GM12878 (cell line): ENCODE measurements around the gene ZMYND11. TPM values are rescaled to one million over a fixed set of nuclear protein-coding genes. Genes with fewer than 3 reads are reported as not detected.

ENCODE experiments used
- ATAC-seq: fragments of 200-7000 bp; cut with Tn5 transposase; 3 replicates; pipeline ENCODE4 v1.9.1; 2020; ENCODE audit warnings: mild to moderate bottlenecking, moderate library complexity
- BruUV-seq: library from RNA; stranded (reverse); fragments of 400-500 nt; replicated peaks from 2 replicates; lab custom pipeline; 2021; lab: Mats Ljungman, UMichigan
- CTCF ChIA-PET: fragments of 300-600 bp; sonication (Branson Sonifier 250); formaldehyde crosslinking; extraction: SDS; loops from one replicate; lab custom pipeline; 2021; ENCODE audit warnings: inconsistent platforms; lab: Yijun Ruan, JAX
- POLR2A ChIA-PET: fragments of 350-600 bp; formaldehyde crosslinking; extraction: SDS; loops from one replicate; lab custom pipeline; 2021; ENCODE audit warnings: inconsistent platforms; lab: Charles Lee
- RAD21 ChIA-PET: fragments of 300-600 bp; sonication (Branson Sonifier 250); formaldehyde crosslinking; loops from one replicate; lab custom pipeline; 2023; ENCODE audit warnings: antibody characterized with exemption; ENCODE audit not compliant: unreplicated experiment; lab: Charles Lee
- SMC1A ChIA-PET: fragments of 300-600 bp; sonication (Branson Sonifier 250); formaldehyde crosslinking; loops from one replicate; lab custom pipeline; 2023; ENCODE audit not compliant: unreplicated experiment, uncharacterized antibody; lab: Charles Lee
- DNase-seq: peaks from one replicate; pipeline ENCODE4 v3.0.0-alpha.2; 2011; ENCODE audit warnings: low read depth, low spot score
- FAIRE-seq: peaks from 3 replicates; lab custom pipeline; 2011; peaks lifted over from hg19 to GRCh38; lab: Jason Lieb, UNC
- H2AFZ ChIP-seq: 2 replicates; pipeline ENCODE4 v1.6.0; 2011; ENCODE audit warnings: low read depth, low read length, control low read depth; ENCODE audit not compliant: control insufficient read depth
- H3K27ac ChIP-seq: 2 replicates; pipeline ENCODE4 v1.5.1; 2011; ENCODE audit warnings: control low read depth; ENCODE audit not compliant: control insufficient read depth, insufficient read depth
- H3K27me3 ChIP-seq, 2 experiments: replicated peaks in 1 of 2; 2 replicates each; pipeline versions ENCODE4 v1.6.0 to v1.6.1; 2011; ENCODE audit warnings: low read length in 1 of 2; ENCODE audit not compliant: control insufficient read depth in 2 of 2, insufficient read depth in 2 of 2
- H3K36me3 ChIP-seq, 2 experiments: 2 replicates each; pipeline ENCODE4 v1.5.1; 2011; ENCODE audit warnings: low read length in 1 of 2; ENCODE audit not compliant: control insufficient read depth in 2 of 2, insufficient read depth in 2 of 2
- H3K4me1 ChIP-seq: 2 replicates; pipeline ENCODE4 v1.6.1; 2011; ENCODE audit warnings: mild to moderate bottlenecking, low read length, moderate library complexity, mixed read lengths; ENCODE audit not compliant: control insufficient read depth, insufficient read depth
- H3K4me2 ChIP-seq: 2 replicates; pipeline ENCODE4 v1.6.0; 2011; ENCODE audit warnings: control low read depth; ENCODE audit not compliant: control insufficient read depth, insufficient read depth
- H3K4me3 ChIP-seq: fragments of 200-600 bp; sonication (generic); 2 replicates; pipeline ENCODE4 v1.5.1; 2016
- H3K79me2 ChIP-seq: 2 replicates; pipeline ENCODE4 v1.6.0; 2011; ENCODE audit warnings: low read length; ENCODE audit not compliant: control insufficient read depth, insufficient read depth
- H3K9ac ChIP-seq: 2 replicates; pipeline ENCODE4 v1.8.0; 2011; ENCODE audit warnings: low read length, control low read depth, mixed read lengths; ENCODE audit not compliant: control insufficient read depth, insufficient read depth
- H3K9me3 ChIP-seq: replicated peaks from 3 replicates; pipeline ENCODE4 v1.5.1; 2011; ENCODE audit warnings: mild to moderate bottlenecking, low read length; ENCODE audit not compliant: control insufficient read depth, insufficient read depth
- H4K20me1 ChIP-seq: 2 replicates; pipeline ENCODE4 v1.6.0; 2011; ENCODE audit not compliant: control insufficient read depth, insufficient read depth
- BHLHE40 ChIP-seq, 2 experiments: fragments of 450-650 bp in 1 of 2; IDR thresholded peaks; 2 replicates each; pipeline ENCODE4 v1.6.1; 2011 to 2017; ENCODE audit warnings: low read depth in 2 of 2, borderline replicate concordance in 1 of 2, improper control_type of control experiment in 1 of 2, low read length in 1 of 2, mild to moderate bottlenecking in 1 of 2
- CHD1 ChIP-seq: IDR thresholded peaks from 2 replicates; pipeline ENCODE4 v1.6.1; 2012; ENCODE audit warnings: low read depth, low read length, improper control_type of control experiment
- ETV6 ChIP-seq, 2 experiments: fragments of 450-650 bp in 1 of 2; IDR thresholded peaks in 1 of 2; conservative IDR thresholded peaks in 1 of 2; 2 replicates each; pipeline ENCODE4 v1.6.1; 2014; ENCODE audit warnings: antibody characterized with exemption in 1 of 2, borderline replicate concordance in 1 of 2, low read depth in 1 of 2, mild to moderate bottlenecking in 1 of 2, moderate library complexity in 1 of 2
- FOS ChIP-seq: IDR thresholded peaks from 3 replicates; pipeline ENCODE4 v1.6.1; 2011; ENCODE audit warnings: borderline replicate concordance; ENCODE audit not compliant: insufficient read length; ENCODE audit errors: extremely low read depth
- HDAC2 ChIP-seq: fragments of 200-600 bp; sonication (generic); IDR thresholded peaks from 2 replicates; pipeline ENCODE4 v1.6.1; 2017
- MYB ChIP-seq: fragments of 150-350 bp; IDR thresholded peaks from 2 replicates; pipeline ENCODE4 v1.6.1; 2014; ENCODE audit warnings: mild to moderate bottlenecking, low read depth, low read length, borderline replicate concordance
- NFYB ChIP-seq: IDR thresholded peaks from 2 replicates; pipeline ENCODE4 v1.6.1; 2011; ENCODE audit warnings: low read depth, mild to moderate bottlenecking, low read length, improper control_type of control experiment, moderate library complexity; ENCODE audit not compliant: insufficient read depth
- NR2F1 ChIP-seq: fragments of 450-650 bp; conservative IDR thresholded peaks from 2 replicates; pipeline ENCODE4 v1.6.1; 2017; ENCODE audit warnings: mild to moderate bottlenecking
- TCF7 ChIP-seq: IDR thresholded peaks from 2 replicates; pipeline ENCODE4 v1.6.1; 2014; ENCODE audit warnings: antibody characterized with exemption, borderline replicate concordance
- ZNF207 ChIP-seq: fragments of 450-650 bp; IDR thresholded peaks from 2 replicates; pipeline ENCODE4 v1.6.1; 2014; ENCODE audit warnings: antibody characterized with exemption, mild to moderate bottlenecking, borderline replicate concordance
- WGBS: methylation state at CpG from one replicate; pipeline ENCODE4 v1.1.6; 2016; ENCODE audit warnings: low lambda C conversion rate; ENCODE audit not compliant: insufficient replicate concordance, insufficient coverage; ENCODE audit errors: missing lambda C conversion rate; 5-methylcytosine and 5-hydroxymethylcytosine counted together
- in situ Hi-C: fragments of 300-500 bp; cut with MboI; formaldehyde crosslinking; loops from 9 replicates; pipeline ENCODE4 v1.14.3; 2018; ENCODE audit warnings: mixed read lengths
- intact Hi-C: fragments of 100-400 bp; cut with micrococcal nuclease; formaldehyde crosslinking; loops from one replicate; pipeline ENCODE4 v1.14.2; 2022; ENCODE audit not compliant: unreplicated experiment
- polyA plus RNA-seq, 11 experiments: library from polyadenylated mRNA; depleted of rRNA in 4 of 11; unstranded in 6 of 11; stranded (reverse) in 5 of 11; fragments of >200 nt; fragmentation: Nextera tagmentation in 4 of 11; fragmentation: Illumina TruSeq in 1 of 11; extraction: Ambion mirVana in 4 of 11; extraction: Trizol in 1 of 11; gene quantifications; 1 replicate in 1 of 11; 2 replicates in 10 of 11; pipeline versions ENCODE4 v1.2.1 to v1.2.3, GENCODE V29; 2011 to 2016; ENCODE audit warnings: inconsistent platforms in 2 of 11, missing spikeins in 2 of 11, low read depth in 1 of 11
- total RNA-seq, 4 experiments: library from RNA; depleted of rRNA in 3 of 4; stranded (reverse); fragments of >200 nt in 3 of 4; fragmentation: Illumina TruSeq in 1 of 4; extraction: Trizol in 1 of 4; gene quantifications; 2 replicates each; pipeline versions ENCODE4 v1.2.1 to v1.2.3, GENCODE V29; 2013 to 2021
- TF ChIP-seq, protein P1 (sequence below): fragments of 450-650 bp; IDR thresholded peaks from 2 replicates; pipeline ENCODE4 v1.6.1; 2016; ENCODE audit warnings: mild to moderate bottlenecking
- TF ChIP-seq, protein P2 (sequence below): fragments of 450-650 bp; formaldehyde crosslinking; IDR thresholded peaks from 2 replicates; pipeline ENCODE4 v1.4.0; 2020; ENCODE audit warnings: mild to moderate bottlenecking, moderate library complexity
- TF ChIP-seq, protein P3 (sequence below), 3 experiments: IDR thresholded peaks in 2 of 3; conservative IDR thresholded peaks in 1 of 3; 2 replicates each; pipeline ENCODE4 v1.5.1; 2011; ENCODE audit warnings: low read depth in 3 of 3, low read length in 3 of 3, mild to moderate bottlenecking in 3 of 3, control low read depth in 2 of 3, moderate library complexity in 2 of 3, inconsistent platforms in 1 of 3, mixed read lengths in 1 of 3; ENCODE audit not compliant: control insufficient read depth in 2 of 3, insufficient read depth in 1 of 3; ENCODE audit errors: extremely low read depth in 1 of 3

ZMYND11 gene
- total and polyA plus RNA-seq, 10 of the 15 experiments (the other 5 are each of a cell fraction or from before 2014, with no cell fraction given) = 3.3 to 24.4 (median 13.1) TPM

DNA sequence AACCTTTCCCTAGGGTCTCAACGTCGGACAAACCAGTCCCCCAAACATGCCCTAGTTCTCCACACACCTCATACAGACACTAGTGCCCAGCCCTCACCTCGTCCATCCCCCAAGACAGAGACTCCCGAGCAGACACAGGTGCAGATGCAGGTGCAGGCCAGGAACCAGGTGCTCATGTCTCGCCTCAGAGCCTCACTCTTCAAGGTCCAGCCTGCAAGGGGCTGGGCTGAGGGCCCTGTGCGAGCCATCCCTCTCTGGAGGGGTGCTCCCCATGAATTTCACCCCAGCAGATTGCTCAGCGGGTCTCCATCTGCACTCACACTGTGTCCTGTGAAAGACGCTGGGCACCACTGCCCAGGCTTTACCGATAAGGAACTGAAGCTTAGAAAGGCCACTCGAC lies 49.2 kb upstream of the ZMYND11 start:
- no peak overlapping the region for H3K4me3 ChIP-seq
- no TSS peak for BruUV-seq

More for the DNA sequence above, 49.2 kb upstream of the ZMYND11 start:
- FAIRE-seq (no peak), DNase-seq (no peak), ATAC-seq (no peak)
- H3K4me1 ChIP-seq = no peaks in the 10 kb centered on the region
- TF ChIP-seq NFYB (no peak), MYB (no peak), FOS (no peak), BHLHE40 (IDR thresholded peaks at IDR 0.05; ENCODE audit: borderline replicate concordance in 1 of 2, low read depth in 2 of 2, low read length in 1 of 2) (no peak), ETV6 (conservative IDR thresholded peaks at IDR 0.05 in 1 of 2, IDR thresholded peaks at IDR 0.05 in 1 of 2; ENCODE audit: borderline replicate concordance in 1 of 2, low read depth in 1 of 2) (no peak), ZNF207 (no peak), CHD1 (no peak), TCF7 (no peak), NR2F1 (no peak), HDAC2 (no peak)
- TF ChIP-seq, protein P1, sequence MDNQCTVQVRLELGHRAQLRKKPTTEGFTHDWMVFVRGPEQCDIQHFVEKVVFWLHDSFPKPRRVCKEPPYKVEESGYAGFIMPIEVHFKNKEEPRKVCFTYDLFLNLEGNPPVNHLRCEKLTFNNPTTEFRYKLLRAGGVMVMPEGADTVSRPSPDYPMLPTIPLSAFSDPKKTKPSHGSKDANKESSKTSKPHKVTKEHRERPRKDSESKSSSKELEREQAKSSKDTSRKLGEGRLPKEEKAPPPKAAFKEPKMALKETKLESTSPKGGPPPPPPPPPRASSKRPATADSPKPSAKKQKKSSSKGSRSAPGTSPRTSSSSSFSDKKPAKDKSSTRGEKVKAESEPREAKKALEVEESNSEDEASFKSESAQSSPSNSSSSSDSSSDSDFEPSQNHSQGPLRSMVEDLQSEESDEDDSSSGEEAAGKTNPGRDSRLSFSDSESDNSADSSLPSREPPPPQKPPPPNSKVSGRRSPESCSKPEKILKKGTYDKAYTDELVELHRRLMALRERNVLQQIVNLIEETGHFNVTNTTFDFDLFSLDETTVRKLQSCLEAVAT = no peak
- TF ChIP-seq, protein P2, sequence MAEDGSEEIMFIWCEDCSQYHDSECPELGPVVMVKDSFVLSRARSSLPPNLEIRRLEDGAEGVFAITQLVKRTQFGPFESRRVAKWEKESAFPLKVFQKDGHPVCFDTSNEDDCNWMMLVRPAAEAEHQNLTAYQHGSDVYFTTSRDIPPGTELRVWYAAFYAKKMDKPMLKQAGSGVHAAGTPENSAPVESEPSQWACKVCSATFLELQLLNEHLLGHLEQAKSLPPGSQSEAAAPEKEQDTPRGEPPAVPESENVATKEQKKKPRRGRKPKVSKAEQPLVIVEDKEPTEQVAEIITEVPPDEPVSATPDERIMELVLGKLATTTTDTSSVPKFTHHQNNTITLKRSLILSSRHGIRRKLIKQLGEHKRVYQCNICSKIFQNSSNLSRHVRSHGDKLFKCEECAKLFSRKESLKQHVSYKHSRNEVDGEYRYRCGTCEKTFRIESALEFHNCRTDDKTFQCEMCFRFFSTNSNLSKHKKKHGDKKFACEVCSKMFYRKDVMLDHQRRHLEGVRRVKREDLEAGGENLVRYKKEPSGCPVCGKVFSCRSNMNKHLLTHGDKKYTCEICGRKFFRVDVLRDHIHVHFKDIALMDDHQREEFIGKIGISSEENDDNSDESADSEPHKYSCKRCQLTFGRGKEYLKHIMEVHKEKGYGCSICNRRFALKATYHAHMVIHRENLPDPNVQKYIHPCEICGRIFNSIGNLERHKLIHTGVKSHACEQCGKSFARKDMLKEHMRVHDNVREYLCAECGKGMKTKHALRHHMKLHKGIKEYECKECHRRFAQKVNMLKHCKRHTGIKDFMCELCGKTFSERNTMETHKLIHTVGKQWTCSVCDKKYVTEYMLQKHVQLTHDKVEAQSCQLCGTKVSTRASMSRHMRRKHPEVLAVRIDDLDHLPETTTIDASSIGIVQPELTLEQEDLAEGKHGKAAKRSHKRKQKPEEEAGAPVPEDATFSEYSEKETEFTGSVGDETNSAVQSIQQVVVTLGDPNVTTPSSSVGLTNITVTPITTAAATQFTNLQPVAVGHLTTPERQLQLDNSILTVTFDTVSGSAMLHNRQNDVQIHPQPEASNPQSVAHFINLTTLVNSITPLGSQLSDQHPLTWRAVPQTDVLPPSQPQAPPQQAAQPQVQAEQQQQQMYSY = no peak
- TF ChIP-seq, protein P3, sequence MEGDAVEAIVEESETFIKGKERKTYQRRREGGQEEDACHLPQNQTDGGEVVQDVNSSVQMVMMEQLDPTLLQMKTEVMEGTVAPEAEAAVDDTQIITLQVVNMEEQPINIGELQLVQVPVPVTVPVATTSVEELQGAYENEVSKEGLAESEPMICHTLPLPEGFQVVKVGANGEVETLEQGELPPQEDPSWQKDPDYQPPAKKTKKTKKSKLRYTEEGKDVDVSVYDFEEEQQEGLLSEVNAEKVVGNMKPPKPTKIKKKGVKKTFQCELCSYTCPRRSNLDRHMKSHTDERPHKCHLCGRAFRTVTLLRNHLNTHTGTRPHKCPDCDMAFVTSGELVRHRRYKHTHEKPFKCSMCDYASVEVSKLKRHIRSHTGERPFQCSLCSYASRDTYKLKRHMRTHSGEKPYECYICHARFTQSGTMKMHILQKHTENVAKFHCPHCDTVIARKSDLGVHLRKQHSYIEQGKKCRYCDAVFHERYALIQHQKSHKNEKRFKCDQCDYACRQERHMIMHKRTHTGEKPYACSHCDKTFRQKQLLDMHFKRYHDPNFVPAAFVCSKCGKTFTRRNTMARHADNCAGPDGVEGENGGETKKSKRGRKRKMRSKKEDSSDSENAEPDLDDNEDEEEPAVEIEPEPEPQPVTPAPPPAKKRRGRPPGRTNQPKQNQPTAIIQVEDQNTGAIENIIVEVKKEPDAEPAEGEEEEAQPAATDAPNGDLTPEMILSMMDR (IDR thresholded peaks at IDR 0.05 in 2 of 3, conservative IDR thresholded peaks at IDR 0.05 in 1 of 3; ENCODE audit: control insufficient read depth in 2 of 3, extremely low read depth in 1 of 3, insufficient read depth in 1 of 3, low read depth in 3 of 3, low read length in 3 of 3) = no peak
- no peaks in the 10 kb centered on the region for H3K27me3 ChIP-seq
- 38% methylated on average over 9 of the region's 10 CpGs for WGBS
- POLR2A ChIA-PET = no interaction called here
- in situ Hi-C loops = no loop called here
- intact Hi-C loops = no loop called here
- no peak overlapping the region for H3K9ac ChIP-seq
- H3K36me3 ChIP-seq = no peaks in the 10 kb centered on the region
- no peak overlapping the region for H2AFZ ChIP-seq
- H3K79me2 ChIP-seq = no peaks in the 10 kb centered on the region
- H3K4me2 ChIP-seq = no peak overlapping the region
- no peak overlapping the region for H3K27ac ChIP-seq
- RAD21 ChIA-PET = no interaction called here
- SMC1A ChIA-PET = no interaction called here
- CTCF ChIA-PET = no interaction called here
- H4K20me1 ChIP-seq = no peaks in the 10 kb centered on the region
- no peaks in the 10 kb centered on the region for H3K9me3 ChIP-seq
